SK-N-SH treated with all-trans-retinoic acid at 6 μM for 48 hours (cell line): ENCODE results near the gene PSMA4.

Experiments
- ATAC-seq: fragments of 200-7000 bp; cut with Tn5 transposase; 3 replicates; pipeline ENCODE4 v1.9.1; 2020; ENCODE audit warnings: mild to moderate bottlenecking, moderate library complexity
- BACH2 ChIP-seq: fragments of 250-450 bp; sonication (Bioruptor Pico); IDR thresholded peaks from 2 replicates; pipeline ENCODE4 v1.9.0; 2021; ENCODE audit warnings: mild to moderate bottlenecking, borderline replicate concordance
- CREB5 ChIP-seq: fragments of 250-450 bp; sonication (Bioruptor Pico); IDR thresholded peaks from 2 replicates; pipeline ENCODE4 v1.5.1; 2020; ENCODE audit warnings: low read depth, mild to moderate bottlenecking, moderate library complexity
- ESRRG ChIP-seq: fragments of 250-450 bp; sonication (Bioruptor Pico); IDR thresholded peaks from 2 replicates; pipeline ENCODE4 v1.6.1; 2021; ENCODE audit warnings: mild to moderate bottlenecking
- ISL1 ChIP-seq: fragments of 250-450 bp; sonication (Bioruptor Pico); IDR thresholded peaks from 2 replicates; pipeline ENCODE4 v2.1.2; 2022; ENCODE audit warnings: mild to moderate bottlenecking, moderate library complexity
- OSR1 ChIP-seq: fragments of 250-450 bp; sonication (Bioruptor Pico); IDR thresholded peaks from 2 replicates; pipeline ENCODE4 v1.8.0; 2022; ENCODE audit warnings: moderate library complexity, mild to moderate bottlenecking, inconsistent platforms
- PATZ1 ChIP-seq: fragments of 250-450 bp; sonication (Bioruptor Pico); IDR thresholded peaks from 2 replicates; pipeline ENCODE4 v1.8.0; 2020; ENCODE audit warnings: mild to moderate bottlenecking, moderate library complexity, borderline replicate concordance
- POU6F1 ChIP-seq: fragments of 250-450 bp; sonication (Bioruptor Pico); IDR thresholded peaks from 2 replicates; pipeline ENCODE4 v1.8.0; 2021; ENCODE audit warnings: low read depth, mild to moderate bottlenecking, moderate library complexity, borderline replicate concordance
- PPARA ChIP-seq: fragments of 250-450 bp; sonication (Bioruptor Pico); IDR thresholded peaks from 2 replicates; pipeline ENCODE4 v1.5.0; 2020; ENCODE audit warnings: mild to moderate bottlenecking, borderline replicate concordance
- TCF4 ChIP-seq: fragments of 250-450 bp; sonication (Bioruptor Pico); IDR thresholded peaks from 2 replicates; pipeline ENCODE4 v1.8.0; 2021; ENCODE audit warnings: mild to moderate bottlenecking, moderate library complexity, borderline replicate concordance
- TOX ChIP-seq: fragments of 250-450 bp; sonication (Bioruptor Pico); IDR thresholded peaks from 2 replicates; pipeline ENCODE4 v1.8.0; 2021; ENCODE audit warnings: mild to moderate bottlenecking, moderate library complexity, borderline replicate concordance
- ZC3H10 ChIP-seq: fragments of 250-450 bp; sonication (Bioruptor Pico); IDR thresholded peaks from 2 replicates; pipeline ENCODE4 v1.5.1; 2021; ENCODE audit warnings: mild to moderate bottlenecking, moderate library complexity
- ZFP30 ChIP-seq: fragments of 450-650 bp; formaldehyde crosslinking; IDR thresholded peaks from 2 replicates; pipeline ENCODE4 v1.5.0; 2022; ENCODE audit warnings: mild to moderate bottlenecking, moderate library complexity
- ZNF565 ChIP-seq: fragments of 450-650 bp; formaldehyde crosslinking; conservative IDR thresholded peaks from 2 replicates; pipeline ENCODE4 v1.5.0; 2020; ENCODE audit warnings: low read depth, mild to moderate bottlenecking, moderate library complexity
- ZNF70 ChIP-seq: fragments of 450-650 bp; formaldehyde crosslinking; IDR thresholded peaks from 2 replicates; pipeline ENCODE4 v1.5.0; 2020; ENCODE audit warnings: mild to moderate bottlenecking, moderate library complexity
- ZNF8 ChIP-seq: fragments of 450-650 bp; formaldehyde crosslinking; IDR thresholded peaks from 2 replicates; pipeline ENCODE4 v1.5.0; 2020; ENCODE audit warnings: mild to moderate bottlenecking, moderate library complexity

PSMA4 gene

GRCh38 chr15:78574944-78575343 lies 34.7 kb downstream of the PSMA4 start:
- no peak for ATAC-seq
- TF ChIP-seq PPARA (CRISPR knock-in tag): no peak
- TF ChIP-seq ESRRG: no peak

- TF ChIP-seq BACH2 (no peak), CREB5 (no peak), ZNF70 (CRISPR knock-in tag) (no peak), TCF4 (CRISPR knock-in tag) (no peak), ZC3H10 (no peak), POU6F1 (CRISPR knock-in tag) (no peak), ISL1 (CRISPR knock-in tag) (no peak), ZNF565 (no peak), TOX (CRISPR knock-in tag) (no peak), PATZ1 (CRISPR knock-in tag) (no peak)
- no peak for ATAC-seq
Observed at GRCh38 chr15:78597583-78597982, 57.3 kb downstream of the PSMA4 start.

- TF ChIP-seq TCF4 (CRISPR knock-in tag): no peak
- TF ChIP-seq ZNF8 (CRISPR knock-in tag): no peak
- no peak for TF ChIP-seq TOX (CRISPR knock-in tag)
- no peak for ATAC-seq
Observed at GRCh38 chr15:78598348-78598747, 58.1 kb downstream of the PSMA4 start.

- TF ChIP-seq OSR1 (CRISPR knock-in tag) (no peak), CREB5 (no peak), ZFP30 (no peak)
- ATAC-seq: no peak
Observed at GRCh38 chr15:78599189-78599588, 58.9 kb downstream of the PSMA4 start.
